Ovary (tissue), 9 donors: ENCODE measurements around the gene CYB5B. TPM values are rescaled to one million over a fixed set of nuclear protein-coding genes. Genes with fewer than 3 reads are reported as not detected.

Source experiments
- DNase-seq, 5 donors: peaks; one replicate each; pipeline ENCODE4 v3.0.0-alpha.2; 2019 to 2020
- H3K27ac ChIP-seq, 2 donors: fragments of 200-600 bp; one replicate each; pipeline versions ENCODE4 v1.5.1 to v1.8.0; 2019 to 2022
- H3K27me3 ChIP-seq: fragments of 200-600 bp; one replicate; pipeline ENCODE4 v1.8.0; 2022
- H3K36me3 ChIP-seq: fragments of 200-600 bp; sonication (generic); one replicate; pipeline ENCODE4 v1.5.1; 2019
- H3K4me1 ChIP-seq: one replicate; pipeline ENCODE4 v1.8.1; 2013; ENCODE audit warnings: mild to moderate bottlenecking, moderate library complexity; ENCODE audit not compliant: insufficient read depth
- H3K4me3 ChIP-seq: fragments of 200-600 bp; sonication (generic); one replicate; pipeline ENCODE4 v1.5.1; 2017
- H3K9me3 ChIP-seq, 2 donors: fragments of 200-600 bp in 1 of 2; sonication (generic) in 1 of 2; one replicate each; pipeline versions ENCODE4 v1.5.1 to v1.8.1; 2013 to 2019; ENCODE audit warnings: mild to moderate bottlenecking in 1 of 2, moderate library complexity in 1 of 2
- EP300 ChIP-seq: sonication (generic); formaldehyde crosslinking; IDR thresholded peaks from one replicate; pipeline ENCODE4 v1.6.1; 2017; ENCODE audit warnings: antibody characterized with exemption
- POLR2A ChIP-seq: fragments of 450-650 bp; IDR thresholded peaks from one replicate; pipeline ENCODE4 v1.6.1; 2017; ENCODE audit warnings: antibody characterized with exemption, mild to moderate bottlenecking, moderate library complexity
- WGBS, 3 donors: extraction: QIAGEN DNeasy Blood & Tissue Kit in 1 of 3; methylation state at CpG; one replicate each; pipeline versions ENCODE4 v1.1.5 to v1.1.7; 2013 to 2017; 5-methylcytosine and 5-hydroxymethylcytosine counted together
- intact Hi-C, 4 donors: fragments of 100-400 bp; cut with DNase I; formaldehyde crosslinking; loops; one replicate each; pipeline versions ENCODE4 v1.11.0 to v1.15.1; 2022 to 2023
- polyA plus RNA-seq, 2 donors: library from polyadenylated mRNA; stranded (reverse); fragments of 200-250 nt in 1 of 2; fragments of 350-450 nt in 1 of 2; fragmentation: Illumina TruSeq in 1 of 2; extraction: RNeasy Lipid Tissue Mini Kit (QIAGEN cat#74804) in 1 of 2; gene quantifications; one replicate each; pipeline ENCODE4 v1.2.3, GENCODE V29; 2013 to 2014
- total RNA-seq, 7 donors: library from RNA; depleted of rRNA in 2 of 7; stranded (reverse); fragments of >200 nt in 2 of 7; fragmentation: NEBNext Ultra II Directional in 3 of 7; extraction: Animal tissue kit (Norgen Biotek cat#: 25700) in 3 of 7; gene quantifications; one replicate each; pipeline versions ENCODE4 v1.1.0 to v1.2.4, GENCODE V29; 2016 to 2023
- TF ChIP-seq, protein P1 (sequence below), 3 donors: fragments of 450-650 bp in 2 of 3; fragments of 200-600 bp in 1 of 3; IDR thresholded peaks; one replicate each; pipeline versions ENCODE4 v1.5.1 to v1.8.0; 2016 to 2022; ENCODE audit warnings: antibody characterized with exemption in 3 of 3, mild to moderate bottlenecking in 1 of 3
- donor health status: DM: no; HTN: no; CAD: no; lungs with moderate emphysema.
- donor health status: DM: no; HTN: no; CAD: no.
- donor health status: Bipolar disorder and iron deficiency.
- donor health status: DM: yes; HTN: yes; CAD: no.
- donor health status: DM: no; HTN: no; CAD: no.
- donor health status: DM: yes; HTN: yes; CAD: no.

The CYB5B gene
- total and polyA plus RNA-seq, 9 donors: 24.8 to 148 (median 55.8) TPM

DNA sequence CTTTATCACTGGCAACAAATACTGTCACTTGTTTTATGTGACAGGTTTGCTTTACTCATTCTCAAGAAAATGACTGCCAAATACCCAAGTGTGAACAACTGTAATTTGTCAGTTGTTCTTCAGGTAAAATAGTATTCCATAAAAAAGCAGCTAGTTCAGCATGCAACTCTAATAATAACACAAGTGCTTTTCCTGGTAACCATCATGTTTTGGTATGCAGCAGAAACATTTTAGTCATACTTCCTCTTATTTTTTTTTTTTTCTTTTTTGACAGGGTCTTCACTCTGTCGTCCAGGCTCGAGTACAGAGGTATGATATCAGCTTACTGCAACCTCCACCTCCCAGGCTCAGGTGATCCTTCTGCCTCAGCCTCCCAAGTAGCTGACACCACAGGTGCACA, 43.2 kb upstream of the CYB5B start:
- intact Hi-C loops: no loop called here
- no peaks in the 10 kb centered on the region for H3K27me3 ChIP-seq
- 67 to 80% (median 75%) methylated on average over 2 of the region's 2 CpGs for WGBS, 3 donors
- peaks cover under 1% of the 10 kb centered on the region for H3K4me1 ChIP-seq
- H3K27ac ChIP-seq: no peak overlapping the region
- TF ChIP-seq EP300 (no peak), POLR2A (no peak)
- TF ChIP-seq, protein P1, sequence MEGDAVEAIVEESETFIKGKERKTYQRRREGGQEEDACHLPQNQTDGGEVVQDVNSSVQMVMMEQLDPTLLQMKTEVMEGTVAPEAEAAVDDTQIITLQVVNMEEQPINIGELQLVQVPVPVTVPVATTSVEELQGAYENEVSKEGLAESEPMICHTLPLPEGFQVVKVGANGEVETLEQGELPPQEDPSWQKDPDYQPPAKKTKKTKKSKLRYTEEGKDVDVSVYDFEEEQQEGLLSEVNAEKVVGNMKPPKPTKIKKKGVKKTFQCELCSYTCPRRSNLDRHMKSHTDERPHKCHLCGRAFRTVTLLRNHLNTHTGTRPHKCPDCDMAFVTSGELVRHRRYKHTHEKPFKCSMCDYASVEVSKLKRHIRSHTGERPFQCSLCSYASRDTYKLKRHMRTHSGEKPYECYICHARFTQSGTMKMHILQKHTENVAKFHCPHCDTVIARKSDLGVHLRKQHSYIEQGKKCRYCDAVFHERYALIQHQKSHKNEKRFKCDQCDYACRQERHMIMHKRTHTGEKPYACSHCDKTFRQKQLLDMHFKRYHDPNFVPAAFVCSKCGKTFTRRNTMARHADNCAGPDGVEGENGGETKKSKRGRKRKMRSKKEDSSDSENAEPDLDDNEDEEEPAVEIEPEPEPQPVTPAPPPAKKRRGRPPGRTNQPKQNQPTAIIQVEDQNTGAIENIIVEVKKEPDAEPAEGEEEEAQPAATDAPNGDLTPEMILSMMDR (IDR thresholded peaks at IDR 0.05): no peak
- H3K36me3 ChIP-seq: no peaks in the 10 kb centered on the region
- DNase-seq: no peak
- H3K9me3 ChIP-seq: no peaks in the 10 kb centered on the region
- no peak overlapping the region for H3K4me3 ChIP-seq

DNA sequence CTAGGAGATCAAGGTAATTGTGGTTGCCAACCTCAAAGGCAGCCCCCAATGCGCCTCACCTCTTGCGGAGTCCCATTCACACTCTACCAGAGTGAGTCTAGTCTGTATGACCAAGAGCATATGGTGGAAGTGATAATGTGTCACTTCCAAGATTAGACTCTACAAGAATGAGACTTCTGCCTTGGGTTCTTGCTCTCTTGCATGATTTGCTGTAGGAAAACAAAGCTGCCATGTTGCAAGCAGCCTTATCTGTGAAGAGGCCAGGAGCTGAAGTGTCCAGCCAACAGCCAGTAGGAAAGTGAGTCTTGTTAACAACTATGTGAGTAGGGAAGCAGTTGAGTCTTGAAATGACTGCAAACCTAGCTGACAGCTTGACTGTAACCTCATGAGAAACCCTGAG, 42.0 kb upstream of the CYB5B start:
- no peak for DNase-seq
- intact Hi-C loops: no loop called here
- no peaks in the 10 kb centered on the region for H3K9me3 ChIP-seq
- TF ChIP-seq EP300 (no peak), POLR2A (no peak)
- TF ChIP-seq, protein P1 (IDR thresholded peaks at IDR 0.05): no peak
- no peaks in the 10 kb centered on the region for H3K27me3 ChIP-seq
- WGBS, 3 donors: 97 to 100% (median 98%) methylated on average over 2 of the region's 2 CpGs
- H3K4me1 ChIP-seq: peaks cover 1% of the 10 kb centered on the region
- H3K27ac ChIP-seq: no peak overlapping the region
- no peaks in the 10 kb centered on the region for H3K36me3 ChIP-seq
- H3K4me3 ChIP-seq: no peak overlapping the region

DNA sequence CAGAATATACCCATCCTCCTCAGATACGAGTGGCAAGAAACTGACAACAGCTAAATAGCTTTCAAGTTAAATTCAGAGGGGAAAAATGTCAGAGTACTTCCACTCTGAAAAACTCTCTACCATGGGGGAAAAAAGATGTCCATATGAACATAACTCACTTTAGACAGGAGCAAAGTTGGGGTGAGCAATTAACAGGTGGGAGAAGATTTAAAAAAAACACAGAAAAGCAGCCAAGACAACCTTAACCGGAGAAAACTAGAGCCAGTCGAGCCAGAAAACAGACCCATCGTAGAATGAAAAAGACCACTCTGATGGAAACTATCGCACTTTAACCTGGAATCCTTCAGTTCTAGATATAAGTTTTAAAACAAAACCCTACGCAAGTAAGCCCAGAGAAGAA, 39.4 kb upstream of the CYB5B start:
- intact Hi-C loops: no loop called here
- TF ChIP-seq, protein P1 (IDR thresholded peaks at IDR 0.05): no peak
- no peak for TF ChIP-seq POLR2A
- TF ChIP-seq EP300: no peak

DNA sequence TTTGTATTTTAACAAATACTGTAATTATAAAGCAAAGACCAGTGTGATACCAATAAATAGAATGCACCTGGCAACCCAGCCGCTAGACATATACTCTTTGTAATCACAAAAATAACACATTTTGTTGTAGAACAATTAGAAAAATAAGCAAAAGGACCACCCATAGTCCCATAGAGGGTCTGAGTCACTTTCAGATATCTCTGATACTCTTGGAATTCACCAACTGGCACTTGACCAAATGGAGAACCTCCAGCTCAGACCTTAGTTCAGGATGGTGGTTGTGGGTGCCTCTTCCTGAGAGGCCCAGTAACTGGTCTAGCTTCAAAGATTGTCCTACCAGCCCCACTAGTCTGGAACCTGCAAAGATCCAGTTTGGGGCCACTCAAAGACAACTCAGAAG, 37.8 kb upstream of the CYB5B start:
- Histone ChIP-seq H3K4me1 (peaks cover 1% of the 10 kb centered on the region), H3K27ac (no peak overlapping the region), H3K36me3 (no peaks in the 10 kb centered on the region), H3K4me3 (no peak overlapping the region), H3K9me3 (no peaks in the 10 kb centered on the region), H3K27me3 (no peaks in the 10 kb centered on the region)
- TF ChIP-seq, protein P1 (IDR thresholded peaks at IDR 0.05): no peak
- TF ChIP-seq POLR2A: no peak
- TF ChIP-seq EP300: no peak
- no peak for DNase-seq
- intact Hi-C loops: no loop called here
- 24 to 54% (median 41%) methylated on average over 1 of the region's 1 CpG for WGBS, 3 donors

More for the DNA sequence above, 39.4 kb upstream of the CYB5B start:
- DNase-seq: no peak
- H3K36me3 ChIP-seq: no peaks in the 10 kb centered on the region
- H3K9me3 ChIP-seq: no peaks in the 10 kb centered on the region
- peaks cover 1% of the 10 kb centered on the region for H3K4me1 ChIP-seq
- H3K4me3 ChIP-seq: peak overlapping the region; percentile 66
- no peaks in the 10 kb centered on the region for H3K27me3 ChIP-seq
- WGBS, 3 donors: 3 to 5% (median 3%) methylated on average over 6 of the region's 6 CpGs
- H3K27ac ChIP-seq: peak overlapping the region; percentile 88 to 95
